GM19239 (cell line): ENCODE measurements around the gene DCBLD2.
A peak's percentile ranks its signal among the peaks of the same experiment; 100 is the strongest.
"Not testable (repeated sequence)": the region's sequence is repeated elsewhere in the genome, so short reads cannot be mapped to it uniquely, and the experiment has no call there.

Experiments
- DNase-seq: peaks from one replicate; pipeline ENCODE4 v3.0.0; 2011; ENCODE audit warnings: low spot score; ENCODE audit not compliant: insufficient read length
- FAIRE-seq: peaks from 2 replicates; lab custom pipeline; 2011; peaks lifted over from hg19 to GRCh38; lab: Jason Lieb, UNC

The DCBLD2 gene

DNA sequence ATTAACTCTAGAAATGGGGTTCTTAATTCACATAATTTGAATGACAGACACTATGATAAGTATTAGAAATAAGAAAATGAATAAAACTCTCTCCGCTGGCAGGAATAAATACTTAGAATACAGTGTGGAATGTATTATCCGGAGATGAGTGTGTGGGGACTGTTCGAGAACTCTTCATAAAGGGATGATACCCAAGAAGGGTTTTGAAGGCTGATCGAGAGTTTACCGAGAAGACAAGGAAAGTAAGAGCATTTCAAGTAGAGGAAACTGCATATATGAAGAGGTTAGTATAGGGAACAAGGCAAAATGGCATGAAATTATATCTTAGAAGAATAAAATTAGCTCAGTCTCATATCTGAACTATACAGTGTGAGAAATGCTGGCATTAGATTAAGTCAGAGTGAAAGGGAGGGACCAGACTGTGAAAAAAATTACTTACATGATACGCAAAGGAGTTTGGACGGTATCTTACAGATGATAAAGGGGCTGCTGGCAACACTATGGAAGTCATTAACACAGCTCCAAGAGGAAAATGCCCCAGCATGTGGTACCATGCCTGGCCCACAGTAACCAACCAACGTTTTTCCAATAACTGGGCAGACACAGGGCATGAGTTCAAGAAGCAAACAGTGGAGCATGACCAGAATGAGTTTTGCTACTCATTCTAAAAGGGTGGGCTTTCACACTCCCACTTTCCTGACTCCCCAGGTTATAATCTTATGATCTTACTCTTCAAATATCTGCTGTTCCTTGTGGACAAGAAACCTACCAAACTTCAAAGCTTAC is 6.5 kb downstream of the DCBLD2 start:
- FAIRE-seq (no peak), DNase-seq (no peak)

DNA sequence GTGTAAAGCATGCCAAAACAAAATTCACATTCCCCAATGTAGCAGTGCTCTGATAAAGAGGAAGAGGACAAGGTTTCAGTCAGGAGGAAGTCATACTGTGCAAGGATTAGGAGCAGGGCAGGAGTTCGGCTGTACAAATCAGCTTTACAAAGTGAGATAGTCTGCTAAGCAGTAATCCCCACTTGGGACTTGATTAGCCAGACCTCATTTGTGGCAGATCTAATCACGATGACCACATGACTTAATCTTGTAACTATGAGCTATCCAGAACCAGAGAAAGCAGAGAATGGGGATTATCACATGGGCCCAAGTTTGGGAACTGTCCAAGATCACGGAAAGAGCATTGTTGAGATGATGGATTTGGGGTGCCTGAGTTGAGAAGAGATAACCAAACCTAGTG is 7.8 kb downstream of the DCBLD2 start:
- DNase-seq (no peak), FAIRE-seq (no peak)

DNA sequence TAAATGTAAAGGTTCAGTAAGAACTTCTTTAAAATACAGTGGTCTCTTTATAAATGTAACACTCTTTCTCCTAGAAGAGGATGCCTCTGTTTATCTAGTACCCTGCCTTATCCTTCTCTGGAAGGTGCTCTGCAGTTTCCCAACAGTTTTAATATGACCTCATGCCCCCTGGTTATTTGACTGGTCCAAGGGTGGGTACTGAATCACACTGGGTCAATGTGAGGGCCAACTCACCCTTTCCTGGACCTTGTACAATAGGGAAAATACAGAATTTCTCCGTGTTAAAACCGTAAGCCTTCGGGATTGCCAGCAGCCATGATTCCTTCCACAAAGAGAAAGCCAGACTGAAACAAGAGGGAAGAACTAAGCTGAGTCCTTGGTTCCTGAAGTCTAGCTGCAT is 9.2 kb downstream of the DCBLD2 start:
- FAIRE-seq (no peak), DNase-seq (no peak)

DNA sequence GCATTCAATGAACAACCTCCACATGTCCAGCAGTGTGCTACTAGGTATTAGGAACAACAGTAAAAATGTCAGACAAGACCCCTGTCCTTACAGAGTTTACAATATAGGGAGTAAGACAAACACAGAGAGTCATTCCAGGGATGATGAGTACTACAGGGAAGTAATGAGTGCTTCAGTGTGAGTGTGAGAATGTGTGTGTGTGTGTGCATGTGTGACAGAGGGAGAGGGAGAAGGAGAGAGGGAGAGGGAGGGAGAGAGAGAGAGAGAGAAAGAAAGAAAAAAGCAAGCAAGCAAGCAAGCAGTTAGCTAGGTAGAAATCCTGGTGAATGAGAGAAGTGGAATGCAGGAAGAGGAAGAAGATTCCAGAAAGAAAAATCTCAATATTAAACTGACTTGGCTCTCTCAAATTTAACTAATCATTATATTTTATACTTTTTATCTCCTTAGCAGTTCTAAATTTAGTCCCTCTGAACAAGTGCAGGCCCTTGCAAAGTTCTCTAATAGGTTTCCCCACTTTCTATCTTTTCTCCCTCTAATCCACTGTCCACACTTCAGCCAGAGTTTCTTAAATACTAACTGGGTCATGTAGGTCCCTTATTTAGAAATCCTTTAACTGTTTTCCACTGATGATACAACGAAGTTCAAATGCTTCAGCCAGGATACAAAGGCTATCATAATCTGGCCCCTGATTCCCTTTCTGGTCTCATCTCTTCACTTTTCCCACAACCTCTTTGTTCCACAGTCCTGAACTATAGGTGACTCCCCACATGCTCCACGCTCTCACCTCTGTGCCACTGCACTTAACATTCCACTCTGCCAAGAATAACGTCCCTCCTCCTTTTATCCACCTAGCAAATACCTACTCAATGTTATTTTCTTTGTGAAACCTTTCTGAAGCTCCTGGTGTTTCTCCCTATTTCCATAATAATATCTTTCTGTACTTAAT is 10.3 kb downstream of the DCBLD2 start:
- no peak for FAIRE-seq
- no peak for DNase-seq

DNA sequence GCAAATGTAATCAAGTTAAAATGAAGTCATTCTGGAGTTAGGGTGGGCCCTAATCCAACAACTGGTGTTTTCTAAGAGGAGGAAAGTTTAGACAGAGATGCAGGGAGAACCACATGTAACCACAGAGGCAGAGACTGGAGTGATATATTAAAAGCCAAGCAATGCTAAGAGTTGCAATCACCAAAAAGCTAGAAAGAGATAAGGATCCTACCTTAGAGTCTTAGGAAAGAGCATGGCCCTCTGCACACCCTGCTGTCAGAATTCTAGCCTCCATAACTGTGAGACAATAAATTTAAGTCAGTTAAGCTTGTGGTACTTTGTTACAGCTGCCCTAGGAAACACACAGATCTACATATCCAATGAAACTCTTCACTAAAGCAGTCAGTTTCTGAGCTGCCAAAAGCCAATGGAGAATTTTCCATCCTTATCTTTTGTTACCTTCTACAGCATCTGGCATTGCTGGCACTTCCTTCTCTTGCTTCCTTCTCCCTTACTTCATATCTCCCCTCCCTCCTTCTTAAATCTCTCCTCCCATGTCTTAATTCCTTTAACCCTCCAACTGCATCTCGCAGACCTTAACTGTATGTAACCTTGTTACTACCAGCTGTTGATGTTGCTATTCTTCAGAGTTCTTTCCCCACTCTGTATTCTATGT is 11.2 kb downstream of the DCBLD2 start:
- DNase-seq (no peak), FAIRE-seq (no peak)

DNA sequence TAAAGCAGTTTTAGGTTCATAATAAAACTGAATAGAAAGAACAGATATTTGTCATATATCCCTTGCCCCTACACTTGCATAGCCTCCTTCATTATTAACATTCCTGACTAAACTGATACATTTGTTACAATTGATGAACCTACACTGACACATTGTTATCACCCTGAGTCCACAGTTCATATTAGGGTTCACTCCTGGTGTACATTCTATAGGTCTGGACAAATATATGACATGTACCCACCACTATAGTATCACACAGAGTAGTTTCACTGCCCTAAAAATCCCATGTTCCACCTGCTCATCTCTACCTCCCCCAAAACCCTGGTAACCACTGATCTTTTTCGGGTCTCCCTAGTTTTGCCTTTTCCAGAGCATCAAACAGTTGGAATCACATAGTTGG is 13.8 kb downstream of the DCBLD2 start:
- no peak for DNase-seq
- no peak for FAIRE-seq

DNA sequence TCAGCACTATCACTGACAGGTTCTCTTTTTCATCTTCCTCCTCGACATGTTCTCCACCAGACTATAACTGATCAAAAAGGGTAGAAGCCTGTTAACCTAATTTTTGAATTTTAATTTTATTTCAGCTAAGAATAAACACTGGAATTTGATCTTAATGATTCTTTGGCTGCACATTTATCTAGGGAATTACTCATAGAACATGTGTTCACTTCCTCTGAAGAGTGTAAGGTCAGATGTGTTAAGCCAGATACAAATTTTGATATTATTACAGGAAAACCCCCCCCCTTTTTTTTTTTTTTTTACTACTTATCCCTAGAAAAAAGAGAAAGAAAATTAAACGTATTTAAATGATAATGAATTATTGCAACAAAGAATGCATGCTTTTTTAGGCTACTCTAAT is 15.0 kb downstream of the DCBLD2 start:
- FAIRE-seq, result no peak
- no peak for DNase-seq

DNA sequence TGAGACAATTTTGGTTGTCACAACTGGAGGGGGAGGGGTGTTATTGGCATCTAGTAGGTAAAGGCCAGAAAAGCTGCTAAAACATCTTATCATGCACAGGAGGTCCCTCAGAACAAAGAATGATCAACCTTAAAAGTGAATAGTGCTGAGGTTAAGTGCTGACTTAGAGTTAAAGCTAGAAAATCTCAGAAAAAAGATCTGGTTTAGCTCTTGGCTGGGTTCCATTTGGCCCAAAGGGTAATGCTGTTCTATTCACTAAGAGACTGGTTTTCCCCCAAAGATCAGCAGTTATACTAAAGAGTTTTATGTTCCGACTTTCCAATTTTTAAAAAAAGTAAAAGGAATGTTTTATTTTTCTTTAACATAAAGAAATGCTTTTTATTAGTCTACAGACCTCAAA is 15.6 kb downstream of the DCBLD2 start:
- FAIRE-seq, result no peak

DNA sequence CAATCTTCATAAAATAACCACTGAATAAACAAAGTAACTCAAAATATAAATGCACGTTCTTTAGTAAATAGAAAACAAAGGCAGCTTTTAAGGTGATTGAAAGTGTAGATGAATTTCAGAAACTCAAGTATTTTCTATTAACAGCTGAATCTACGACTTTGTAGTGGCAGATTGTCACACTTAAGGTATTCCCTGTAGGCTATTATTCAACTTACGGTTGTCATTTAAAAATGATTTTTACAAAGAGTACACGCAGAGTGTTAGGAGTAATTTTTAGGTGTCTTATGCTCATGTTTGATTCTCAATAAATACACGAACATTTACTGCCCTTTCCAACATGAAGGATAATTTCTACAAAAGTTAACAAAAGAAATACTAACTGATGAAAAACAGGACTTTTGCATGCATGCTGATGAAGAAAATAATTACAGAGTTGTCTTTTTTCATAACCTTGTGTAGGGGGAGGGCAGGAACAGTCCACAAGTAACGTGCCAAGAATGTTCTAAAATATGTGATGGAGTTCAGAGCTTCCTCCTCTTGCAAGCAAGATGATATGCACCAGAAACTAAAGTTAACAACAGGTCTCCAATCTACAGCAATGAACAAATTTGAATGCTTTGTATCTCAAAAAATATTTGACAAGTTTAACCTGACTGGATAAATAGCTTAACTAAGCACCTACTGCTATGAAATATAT is 16.7 kb downstream of the DCBLD2 start:
- DNase-seq (no peak), FAIRE-seq (no peak)

More for the DNA sequence above, 15.6 kb downstream of the DCBLD2 start:
- DNase-seq, result no peak

DNA sequence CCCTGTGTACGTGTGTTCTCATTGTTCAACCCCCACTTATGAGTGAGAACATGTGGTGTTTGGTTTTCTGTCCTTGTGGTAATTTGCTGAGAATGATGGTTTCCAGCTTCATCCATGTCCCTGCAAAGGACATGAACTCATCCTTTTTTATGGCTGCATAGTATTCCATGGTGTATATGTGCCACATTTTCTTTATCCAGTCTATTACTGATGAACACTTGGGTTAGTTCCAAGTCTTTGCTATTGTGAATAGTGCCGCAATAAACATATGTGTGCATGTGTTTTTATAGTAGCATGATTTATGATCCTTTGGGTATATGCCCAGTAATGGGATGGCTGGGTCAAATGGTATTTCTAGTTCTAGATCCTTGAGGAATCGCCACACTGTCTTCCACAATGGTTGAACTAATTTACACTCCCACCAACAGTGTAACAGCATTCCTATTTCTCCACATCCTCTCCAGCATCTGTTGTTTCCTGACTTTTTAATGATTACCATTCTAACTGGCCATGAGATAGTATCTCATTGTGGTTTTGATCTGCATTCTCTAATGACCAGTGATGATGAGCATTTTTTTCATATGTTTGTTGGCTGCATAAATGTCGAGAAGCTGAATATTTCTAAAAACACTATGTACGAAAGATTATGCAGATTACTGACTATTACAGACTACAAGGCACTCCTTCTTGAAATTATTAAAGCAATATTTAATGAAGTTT is 18.7 kb downstream of the DCBLD2 start:
- not testable (repeated sequence) for FAIRE-seq, DNase-seq

DNA sequence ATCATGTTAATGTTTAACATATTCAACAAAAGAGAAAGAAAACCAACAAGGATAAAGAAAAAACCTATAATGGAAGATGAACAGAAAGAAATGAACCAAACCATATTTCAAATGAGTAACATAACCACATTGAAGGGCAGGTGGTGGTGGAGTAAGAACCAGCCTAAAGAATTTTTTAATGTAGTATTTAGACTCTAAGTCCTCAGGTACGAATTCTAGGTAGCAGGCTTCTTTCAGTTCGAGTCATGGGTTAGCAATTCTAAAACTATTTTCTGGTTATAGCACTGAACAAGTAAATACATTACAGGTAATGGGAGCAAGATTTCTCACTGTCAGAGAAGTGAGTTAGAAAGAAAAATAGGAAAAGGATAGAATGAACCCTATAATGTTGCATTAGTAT is 24.4 kb downstream of the DCBLD2 start:
- peak; percentile 58 for FAIRE-seq
- DNase-seq, result no peak

DNA sequence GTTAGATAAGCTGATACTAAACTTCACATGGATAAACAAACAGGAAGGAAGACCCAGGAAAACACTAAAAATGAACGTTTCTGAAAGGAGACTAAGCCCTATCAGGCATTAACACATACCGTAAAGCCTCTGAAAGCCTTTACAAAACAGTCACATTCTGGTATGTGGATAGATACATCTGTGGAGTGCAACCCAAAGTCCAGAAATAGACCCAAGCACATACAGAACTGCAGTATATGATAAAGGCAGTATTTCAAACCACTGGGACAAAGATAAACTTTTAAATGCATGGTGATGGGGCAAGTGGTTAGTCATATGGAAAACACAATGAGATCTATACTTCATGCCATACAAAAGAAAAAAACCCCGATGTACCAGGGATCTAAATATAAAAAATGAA is 26.0 kb downstream of the DCBLD2 start:
- DNase-seq, result no peak
- FAIRE-seq, result no peak

DNA sequence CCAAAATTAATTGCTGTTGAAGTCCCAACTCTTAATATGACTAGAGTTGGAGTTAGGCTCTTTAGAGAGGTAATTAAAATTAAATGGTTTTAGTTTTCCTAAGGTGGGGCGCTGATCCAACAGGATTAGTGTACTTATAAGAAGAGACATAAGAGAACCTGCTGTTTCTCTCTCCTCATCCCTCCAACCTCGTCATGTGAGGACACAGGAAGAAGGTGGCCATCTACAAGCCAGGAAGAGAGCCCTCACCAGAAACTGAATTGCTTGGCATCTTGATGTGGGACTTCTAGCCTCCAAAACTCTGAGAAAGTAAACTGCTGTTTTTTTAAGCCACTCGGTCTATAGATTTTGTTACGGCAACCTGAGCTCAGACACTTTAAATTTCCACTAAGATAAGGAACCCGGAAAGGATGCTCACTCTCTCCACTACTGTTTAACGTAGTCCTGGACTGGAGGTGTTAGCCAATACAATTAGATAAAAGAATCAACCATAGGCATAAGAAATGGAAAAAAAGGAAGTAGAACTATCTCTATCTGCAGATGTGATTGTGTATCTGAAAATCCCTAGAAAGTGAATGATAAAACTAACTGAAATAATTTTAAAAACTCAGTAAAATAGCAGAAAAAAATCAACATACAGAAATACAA is 26.8 kb downstream of the DCBLD2 start:
- FAIRE-seq, result no peak
- DNase-seq, result no peak

DNA sequence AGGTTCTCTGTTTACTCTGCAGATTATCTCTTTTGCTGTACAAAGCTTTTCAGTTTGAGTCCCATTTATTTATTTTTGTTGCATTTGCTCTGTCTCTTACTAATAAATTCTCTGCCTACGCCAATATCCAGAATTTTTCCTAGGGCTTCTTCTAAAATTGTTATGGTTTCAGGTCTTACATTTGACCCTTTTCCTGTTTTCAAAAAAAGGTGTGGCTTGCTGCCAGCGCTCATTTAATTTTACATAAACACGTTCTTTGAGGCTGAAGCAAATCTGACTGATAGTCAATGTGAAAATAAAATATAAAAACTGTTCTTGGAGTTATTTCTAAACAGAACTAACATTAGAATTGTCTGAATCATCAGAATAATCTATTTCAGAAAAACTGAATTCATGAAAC is 32.1 kb downstream of the DCBLD2 start:
- DNase-seq (no peak), FAIRE-seq (no peak)

DNA sequence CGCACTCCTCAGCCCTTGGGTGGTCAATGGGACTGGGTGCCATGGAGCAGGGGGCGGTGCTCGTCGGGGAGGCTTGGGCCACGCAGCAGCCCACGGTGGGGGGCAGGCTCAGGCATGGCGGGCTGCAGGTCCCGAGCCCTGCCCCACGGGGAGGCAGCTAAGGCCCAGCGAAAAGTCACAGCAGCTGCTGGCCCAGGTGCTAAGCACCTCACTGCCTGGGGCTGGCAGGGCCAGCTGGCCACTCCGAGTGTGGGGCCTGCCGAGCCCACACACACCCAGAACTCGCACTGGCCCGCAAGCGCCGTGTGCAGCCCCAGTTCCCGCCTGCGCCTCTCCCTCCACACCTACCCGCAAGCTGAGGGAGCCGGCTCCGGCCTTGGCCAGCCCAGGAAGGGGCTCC is 43.5 kb downstream of the DCBLD2 start:
- not testable (repeated sequence) for FAIRE-seq

DNA sequence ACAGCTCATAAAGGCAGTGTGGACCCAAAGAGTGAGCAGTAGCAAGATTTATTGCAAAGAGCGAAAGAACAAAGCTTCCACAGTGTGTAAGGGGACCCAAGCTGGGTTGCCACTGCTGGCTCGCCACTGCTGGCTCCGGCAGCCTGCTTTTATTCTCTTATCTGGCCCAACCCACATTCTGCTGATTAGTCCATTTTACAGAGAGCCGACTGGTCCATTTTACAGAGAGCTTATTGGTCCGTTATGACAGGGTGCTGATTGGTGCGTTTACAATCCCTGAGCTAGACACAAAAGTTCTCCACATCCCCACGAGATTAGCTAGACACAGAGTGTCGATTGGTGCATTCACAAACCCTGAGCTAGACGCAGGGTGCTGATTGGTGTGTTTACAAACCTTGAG is 44.2 kb downstream of the DCBLD2 start:
- not testable (repeated sequence) for FAIRE-seq, DNase-seq

More for the DNA sequence above, 43.5 kb downstream of the DCBLD2 start:
- not testable (repeated sequence) for DNase-seq

DNA sequence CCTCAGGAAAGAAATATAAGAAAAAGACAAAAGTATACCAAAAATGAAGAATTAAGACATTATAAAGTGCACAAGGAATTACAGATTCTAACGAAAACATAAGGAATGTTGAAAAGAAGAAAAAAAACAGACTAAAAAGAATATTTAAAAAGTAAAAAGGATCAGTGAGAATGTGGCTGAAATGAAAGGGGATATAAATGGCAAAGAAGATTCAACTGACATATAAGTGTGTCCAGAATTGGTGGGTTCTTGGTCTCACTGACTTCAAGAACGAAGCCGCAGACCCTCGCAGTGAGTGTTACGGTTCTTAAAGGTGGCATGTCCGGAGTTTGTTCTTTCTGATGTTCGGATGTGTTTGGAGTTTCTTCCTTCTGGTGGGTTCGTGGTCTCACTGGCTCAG is 44.8 kb downstream of the DCBLD2 start:
- DNase-seq (no peak), FAIRE-seq (no peak)

DNA sequence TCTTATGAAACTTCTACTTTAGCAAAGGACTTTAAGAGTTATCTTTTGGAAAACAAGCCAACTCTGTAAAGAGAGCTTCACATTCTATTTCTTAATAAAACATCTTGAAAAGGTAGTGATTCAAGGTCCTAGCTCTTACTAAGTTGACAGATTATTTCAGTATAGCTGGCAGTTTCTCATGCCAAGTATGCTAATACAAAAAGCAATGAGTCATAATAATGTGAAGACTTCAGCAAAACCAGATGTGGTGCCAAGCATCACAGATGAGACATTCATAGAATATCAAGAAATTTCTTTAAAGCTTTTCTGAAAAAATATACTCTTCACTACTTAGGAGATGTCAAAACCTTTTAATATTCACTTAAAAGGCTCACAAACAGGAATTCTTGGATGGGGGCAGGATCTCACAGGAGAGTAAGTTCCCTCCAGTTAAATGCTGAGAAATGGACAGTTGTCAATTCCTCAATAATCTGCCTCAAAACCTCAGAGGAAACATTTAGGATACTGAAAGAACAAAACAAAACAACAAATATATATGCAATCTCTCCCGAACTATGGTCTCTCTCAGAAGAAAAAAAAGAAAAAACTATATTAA is 45.6 kb downstream of the DCBLD2 start:
- no peak for FAIRE-seq
- DNase-seq, result no peak

DNA sequence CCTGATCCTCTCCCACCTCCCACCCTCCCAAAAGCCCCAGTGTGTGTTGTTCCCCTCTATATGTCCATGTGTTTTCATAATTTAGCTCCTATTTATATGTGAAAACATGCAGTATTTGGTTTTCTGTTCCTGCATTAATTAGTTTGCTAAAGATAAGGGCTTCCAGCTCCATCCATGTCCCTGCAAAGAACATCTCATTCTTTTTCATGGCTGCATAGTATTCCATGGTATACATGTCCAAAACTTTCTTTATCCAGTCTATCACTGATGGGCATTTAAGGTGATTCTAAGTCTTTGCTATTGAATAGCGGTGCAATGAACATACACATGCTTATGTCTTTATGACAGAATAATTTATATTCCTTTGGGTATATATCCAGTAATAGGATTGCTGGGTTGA is 53.4 kb downstream of the DCBLD2 start:
- FAIRE-seq (no peak), DNase-seq (no peak)
